Natural killer cell treated with Interleukin-12 subunit alpha and Interleukin-12 subunit beta and Interleukin-15 and Interleukin-18, amount 100 ng/mL, for 72 hours (primary cell): ENCODE results near the gene LMCD1. TPM values are rescaled to one million over a fixed set of nuclear protein-coding genes. Genes with fewer than 3 reads are reported as not detected.
A peak's percentile ranks its signal among the peaks of the same experiment; 100 is the strongest.

ENCODE experiments used
- ATAC-seq, 2 donors: fragments of 150-1000 bp; cut with Tn5 transposase in 1 of 2; sonication (Bioruptor Pico), chemical (Tn5 transposase) in 1 of 2; 2 replicates each; pipeline ENCODE4 v1.10.0; 2021
- DNase-seq: peaks from one replicate; pipeline ENCODE4 v3.0.0; 2022; ENCODE audit warnings: low spot score
- H3K27ac Mint-ChIP-seq, 2 donors: 1 replicate in 1 of 2; 2 replicates in 1 of 2; pipeline ENCODE4 v1.8.0; 2022; ENCODE audit warnings: mixed read lengths in 2 of 2, mild to moderate bottlenecking in 1 of 2, moderate library complexity in 1 of 2
- H3K27me3 Mint-ChIP-seq, 2 donors: 1 replicate in 1 of 2; 2 replicates in 1 of 2; pipeline ENCODE4 v1.8.0; 2022; ENCODE audit warnings: mixed read lengths in 2 of 2
- H3K36me3 Mint-ChIP-seq: one replicate; pipeline ENCODE4 v1.8.0; 2022; ENCODE audit warnings: mixed read lengths
- H3K4me1 Mint-ChIP-seq, 2 donors: 1 replicate in 1 of 2; 2 replicates in 1 of 2; pipeline ENCODE4 v1.8.0; 2022; ENCODE audit warnings: low read depth in 2 of 2, mixed read lengths in 2 of 2, mild to moderate bottlenecking in 1 of 2
- H3K4me3 Mint-ChIP-seq: one replicate; pipeline ENCODE4 v1.8.0; 2022; ENCODE audit warnings: mixed read lengths
- H3K9me3 Mint-ChIP-seq: 2 replicates; pipeline ENCODE4 v1.8.0; 2022; ENCODE audit warnings: mixed read lengths
- total RNA-seq, 2 donors: library from RNA; stranded (reverse); gene quantifications; one replicate each; pipeline ENCODE4 v1.2.3, GENCODE V29; 2022

Gene LMCD1
- total RNA-seq, 2 donors from 2014 or later = 1.0 TPM; not detected in 1

GRCh38 chr3:8472549-8472948, 29.1 kb upstream of the LMCD1 start:
- DNase-seq (no peak), ATAC-seq (no peak)
- peaks cover 5 to 17% of the 10 kb centered on the region in 2 donors for H3K27me3 Mint-ChIP-seq
- H3K4me1 Mint-ChIP-seq = no peaks in the 10 kb centered on the region
- H3K27ac Mint-ChIP-seq = no peak overlapping the region
- no peaks in the 10 kb centered on the region for H3K36me3 Mint-ChIP-seq
- H3K4me3 Mint-ChIP-seq = no peak overlapping the region
- no peaks in the 10 kb centered on the region for H3K9me3 Mint-ChIP-seq

GRCh38 chr3:8473029-8473428, 28.6 kb upstream of the LMCD1 start:
- ATAC-seq (no peak), DNase-seq (no peak)
- Mint-ChIP-seq H3K4me3 (no peak overlapping the region), H3K27me3 (peaks cover 5 to 12% of the 10 kb centered on the region in 2 donors), H3K27ac (no peak overlapping the region), H3K4me1 (no peaks in the 10 kb centered on the region), H3K9me3 (no peaks in the 10 kb centered on the region), H3K36me3 (no peaks in the 10 kb centered on the region)

GRCh38 chr3:8473990-8474389, 27.6 kb upstream of the LMCD1 start:
- no peak for ATAC-seq
- H3K36me3 Mint-ChIP-seq = no peaks in the 10 kb centered on the region
- H3K27me3 Mint-ChIP-seq = peaks cover 4 to 10% of the 10 kb centered on the region in 2 donors
- no peaks in the 10 kb centered on the region for H3K4me1 Mint-ChIP-seq
- no peak for DNase-seq
- H3K9me3 Mint-ChIP-seq = no peaks in the 10 kb centered on the region
- no peak overlapping the region for H3K4me3 Mint-ChIP-seq
- H3K27ac Mint-ChIP-seq = no peak overlapping the region

GRCh38 chr3:8474991-8475390, 26.6 kb upstream of the LMCD1 start:
- no peak overlapping the region for H3K4me3 Mint-ChIP-seq
- H3K36me3 Mint-ChIP-seq = no peaks in the 10 kb centered on the region
- no peaks in the 10 kb centered on the region for H3K4me1 Mint-ChIP-seq
- DNase-seq = no peak
- ATAC-seq = no peak
- H3K9me3 Mint-ChIP-seq = no peaks in the 10 kb centered on the region
- no peak overlapping the region for H3K27ac Mint-ChIP-seq
- H3K27me3 Mint-ChIP-seq = peaks cover 0 to 6% of the 10 kb centered on the region in 2 donors

- Mint-ChIP-seq H3K4me3 (no peak overlapping the region), H3K9me3 (no peaks in the 10 kb centered on the region), H3K36me3 (no peaks in the 10 kb centered on the region), H3K4me1 (no peaks in the 10 kb centered on the region), H3K27me3 (peaks cover 5 to 6% of the 10 kb centered on the region in 2 donors), H3K27ac (no peak overlapping the region)
- ATAC-seq (no peak), DNase-seq (no peak)
Observed at GRCh38 chr3:8480699-8481098, 20.9 kb upstream of the LMCD1 start.

- Mint-ChIP-seq H3K36me3 (no peaks in the 10 kb centered on the region), H3K27me3 (peaks cover 5 to 6% of the 10 kb centered on the region in 2 donors), H3K9me3 (no peaks in the 10 kb centered on the region), H3K4me1 (no peaks in the 10 kb centered on the region), H3K27ac (no peak overlapping the region), H3K4me3 (no peak overlapping the region)
- no peak for ATAC-seq
- DNase-seq = no peak
Observed at GRCh38 chr3:8481380-8481779, 20.2 kb upstream of the LMCD1 start.

- DNase-seq (no peak), ATAC-seq (no peak)
- no peaks in the 10 kb centered on the region for H3K4me1 Mint-ChIP-seq
- H3K27me3 Mint-ChIP-seq = peaks cover 5 to 6% of the 10 kb centered on the region in 2 donors
- no peaks in the 10 kb centered on the region for H3K36me3 Mint-ChIP-seq
- no peaks in the 10 kb centered on the region for H3K9me3 Mint-ChIP-seq
- no peak overlapping the region for H3K27ac Mint-ChIP-seq
- H3K4me3 Mint-ChIP-seq = no peak overlapping the region
Observed at GRCh38 chr3:8482263-8482662, 19.4 kb upstream of the LMCD1 start.

- no peaks in the 10 kb centered on the region for H3K4me1 Mint-ChIP-seq
- H3K27me3 Mint-ChIP-seq = peaks cover 5 to 6% of the 10 kb centered on the region in 2 donors
- H3K27ac Mint-ChIP-seq = no peak overlapping the region
- H3K36me3 Mint-ChIP-seq = no peaks in the 10 kb centered on the region
- ATAC-seq (peak in 1 of 2 donors; percentile 44), DNase-seq (no peak)
- no peak overlapping the region for H3K4me3 Mint-ChIP-seq
- H3K9me3 Mint-ChIP-seq = no peaks in the 10 kb centered on the region
Observed at GRCh38 chr3:8482960-8483665, 18.5 kb upstream of the LMCD1 start.

GRCh38 chr3:8484409-8485140, 17.0 kb upstream of the LMCD1 start:
- no peak for ATAC-seq
- Mint-ChIP-seq H3K27ac (no peak overlapping the region), H3K4me3 (no peak overlapping the region), H3K9me3 (no peaks in the 10 kb centered on the region), H3K4me1 (no peaks in the 10 kb centered on the region), H3K36me3 (no peaks in the 10 kb centered on the region), H3K27me3 (peaks cover 5 to 6% of the 10 kb centered on the region in 2 donors)
- no peak for DNase-seq

- Mint-ChIP-seq H3K4me3 (no peak overlapping the region), H3K9me3 (no peaks in the 10 kb centered on the region), H3K27me3 (peaks cover 5 to 6% of the 10 kb centered on the region in 2 donors), H3K27ac (no peak overlapping the region), H3K36me3 (no peaks in the 10 kb centered on the region), H3K4me1 (no peaks in the 10 kb centered on the region)
- ATAC-seq (no peak), DNase-seq (no peak)
Observed at GRCh38 chr3:8485141-8485870, 16.3 kb upstream of the LMCD1 start.

- Mint-ChIP-seq H3K27me3 (peaks cover 5 to 6% of the 10 kb centered on the region in 2 donors), H3K4me1 (no peaks in the 10 kb centered on the region), H3K4me3 (no peak overlapping the region), H3K9me3 (no peaks in the 10 kb centered on the region), H3K27ac (no peak overlapping the region), H3K36me3 (no peaks in the 10 kb centered on the region)
- DNase-seq (no peak), ATAC-seq (no peak)
Observed at GRCh38 chr3:8485943-8486342, 15.7 kb upstream of the LMCD1 start.

- Mint-ChIP-seq H3K36me3 (no peaks in the 10 kb centered on the region), H3K27me3 (peaks cover 5 to 8% of the 10 kb centered on the region in 2 donors), H3K4me3 (no peak overlapping the region), H3K9me3 (no peaks in the 10 kb centered on the region), H3K27ac (no peak overlapping the region), H3K4me1 (no peaks in the 10 kb centered on the region)
- DNase-seq (no peak), ATAC-seq (no peak)
Observed at GRCh38 chr3:8486434-8486833, 15.2 kb upstream of the LMCD1 start.

GRCh38 chr3:8486936-8487335, 14.7 kb upstream of the LMCD1 start:
- no peaks in the 10 kb centered on the region for H3K9me3 Mint-ChIP-seq
- H3K4me3 Mint-ChIP-seq = no peak overlapping the region
- no peak for ATAC-seq
- no peaks in the 10 kb centered on the region for H3K36me3 Mint-ChIP-seq
- peaks cover 5 to 11% of the 10 kb centered on the region in 2 donors for H3K27me3 Mint-ChIP-seq
- DNase-seq = no peak
- H3K4me1 Mint-ChIP-seq = no peaks in the 10 kb centered on the region
- no peak overlapping the region for H3K27ac Mint-ChIP-seq

- Mint-ChIP-seq H3K27ac (no peak overlapping the region), H3K9me3 (no peaks in the 10 kb centered on the region), H3K27me3 (peaks cover 5 to 11% of the 10 kb centered on the region in 2 donors), H3K4me1 (peaks cover 0 to 5% of the 10 kb centered on the region in 2 donors), H3K4me3 (no peak overlapping the region), H3K36me3 (no peaks in the 10 kb centered on the region)
- ATAC-seq (no peak), DNase-seq (no peak)
Observed at GRCh38 chr3:8488411-8488810, 13.2 kb upstream of the LMCD1 start.
